ENCODE measurements around the gene ARFGAP2. TPM values are rescaled to one million over a fixed set of nuclear protein-coding genes. Genes with fewer than 3 reads are reported as not detected.

ARFGAP2 gene
- total RNA-seq, 1 experiment from 2014 or later = 97.5 TPM

GRCh38 chr11:47149782-47150181, 26.9 kb downstream of the ARFGAP2 start:
- TF ChIP-seq EZH2phosphoT487 (IDR thresholded peaks at IDR 0.05; ENCODE audit: borderline replicate concordance, low read length) (no peak), CTCF (conservative IDR thresholded peaks at IDR 0.05; ENCODE audit: low read depth, low read length) (no peak), EZH2 (IDR thresholded peaks at IDR 0.05; ENCODE audit: low read length, unreplicated experiment) (no peak)
- no peaks in the 10 kb centered on the region for H3K9me3 ChIP-seq (ENCODE audit: low read length)
- no TSS peak for BruUV-seq (replicated peaks)
- no peak overlapping the region for H2AFZ ChIP-seq (ENCODE audit: low read length)
- no peak overlapping the region for H3K27ac ChIP-seq (ENCODE audit: low read length)
- no peak overlapping the region for H3K4me3 ChIP-seq (ENCODE audit: low read length)
- no peaks in the 10 kb centered on the region for H3K27me3 ChIP-seq (ENCODE audit: low read length)
- ChIA-PET POLR2A (ENCODE audit: unreplicated experiment) (no interaction called here), CTCF (no interaction called here)
- no peaks in the 10 kb centered on the region for H3K36me3 ChIP-seq (ENCODE audit: low read depth, low read length)
- no peak overlapping the region for H3K4me2 ChIP-seq (ENCODE audit: low read length)
- H3K9ac ChIP-seq (ENCODE audit: low read length) = no peak overlapping the region
- H4K20me1 ChIP-seq (ENCODE audit: low read length) = no peaks in the 10 kb centered on the region
- no peaks in the 10 kb centered on the region for H3K4me1 ChIP-seq (ENCODE audit: insufficient read depth, low read length)
- no peaks in the 10 kb centered on the region for H3K79me2 ChIP-seq (ENCODE audit: low read length)
- DNase-seq (no peak), ATAC-seq (no peak)
- H3K9me2 ChIP-seq (replicated peaks; ENCODE audit: low read length) = no peaks in the 10 kb centered on the region
- H3F3A ChIP-seq (ENCODE audit: low read length, unreplicated experiment) = no peaks in the 10 kb centered on the region
- intact Hi-C loops (cut with micrococcal nuclease) = no loop called here

- Histone ChIP-seq H2AFZ (ENCODE audit: low read length) (no peak overlapping the region), H3K9ac (ENCODE audit: low read length) (no peak overlapping the region), H3F3A (ENCODE audit: low read length, unreplicated experiment) (no peaks in the 10 kb centered on the region), H3K9me2 (replicated peaks; ENCODE audit: low read length) (no peaks in the 10 kb centered on the region), H3K4me1 (ENCODE audit: insufficient read depth, low read length) (no peaks in the 10 kb centered on the region), H3K4me3 (ENCODE audit: low read length) (no peak overlapping the region), H3K79me2 (ENCODE audit: low read length) (no peaks in the 10 kb centered on the region), H4K20me1 (ENCODE audit: low read length) (no peaks in the 10 kb centered on the region), H3K4me2 (ENCODE audit: low read length) (no peak overlapping the region), H3K36me3 (ENCODE audit: low read depth, low read length) (no peaks in the 10 kb centered on the region), H3K27ac (ENCODE audit: low read length) (no peak overlapping the region), H3K27me3 (ENCODE audit: low read length) (no peaks in the 10 kb centered on the region), H3K9me3 (ENCODE audit: low read length) (no peaks in the 10 kb centered on the region)
- ChIA-PET CTCF (no interaction called here), POLR2A (ENCODE audit: unreplicated experiment) (no interaction called here)
- intact Hi-C loops (cut with micrococcal nuclease) = no loop called here
- DNase-seq = no peak
- BruUV-seq (replicated peaks) = no TSS peak
- TF ChIP-seq EZH2 (IDR thresholded peaks at IDR 0.05; ENCODE audit: low read length, unreplicated experiment) (no peak), CTCF (conservative IDR thresholded peaks at IDR 0.05; ENCODE audit: low read depth, low read length) (no peak), EZH2phosphoT487 (IDR thresholded peaks at IDR 0.05; ENCODE audit: borderline replicate concordance, low read length) (no peak)
- no peak for ATAC-seq
Observed at GRCh38 chr11:47148903-47149531, 27.7 kb downstream of the ARFGAP2 start.

- no TSS peak for BruUV-seq (replicated peaks)
- POLR2A ChIA-PET (ENCODE audit: unreplicated experiment) = no interaction called here
- Histone ChIP-seq H3F3A (ENCODE audit: low read length, unreplicated experiment) (no peaks in the 10 kb centered on the region), H3K9me3 (ENCODE audit: low read length) (no peaks in the 10 kb centered on the region), H3K27ac (ENCODE audit: low read length) (no peak overlapping the region), H3K4me3 (ENCODE audit: low read length) (no peak overlapping the region), H3K4me2 (ENCODE audit: low read length) (no peak overlapping the region), H3K27me3 (ENCODE audit: low read length) (no peaks in the 10 kb centered on the region), H3K36me3 (ENCODE audit: low read depth, low read length) (no peaks in the 10 kb centered on the region), H3K9ac (ENCODE audit: low read length) (no peak overlapping the region), H2AFZ (ENCODE audit: low read length) (no peak overlapping the region), H3K79me2 (ENCODE audit: low read length) (no peaks in the 10 kb centered on the region), H3K9me2 (replicated peaks; ENCODE audit: low read length) (no peaks in the 10 kb centered on the region), H4K20me1 (ENCODE audit: low read length) (no peaks in the 10 kb centered on the region), H3K4me1 (ENCODE audit: insufficient read depth, low read length) (0 out of 2 replicates have a peak, but pooled peaks cover 2% of the 10 kb centered on the region)
- no peak for TF ChIP-seq CTCF (conservative IDR thresholded peaks at IDR 0.05; ENCODE audit: low read depth, low read length)
- no peak for TF ChIP-seq EZH2 (IDR thresholded peaks at IDR 0.05; ENCODE audit: low read length, unreplicated experiment)
- no peak for TF ChIP-seq EZH2phosphoT487 (IDR thresholded peaks at IDR 0.05; ENCODE audit: borderline replicate concordance, low read length)
- ATAC-seq (no peak), DNase-seq (no peak)
- intact Hi-C loops (cut with micrococcal nuclease) = no loop called here
- CTCF ChIA-PET = no interaction called here
Observed at GRCh38 chr11:47148270-47148669, 28.4 kb downstream of the ARFGAP2 start.
